ENCODE measurements around the gene DSCAM.

Gene DSCAM

GRCh38 chr21:40595806-40596205 lies 251.2 kb downstream of the DSCAM start:
- H2BK15ac ChIP-seq (replicated peaks; ENCODE audit: low read depth): no peak overlapping the region
- no peak overlapping the region for H3K18ac ChIP-seq (ENCODE audit: low read length)
- WGBS (ENCODE audit: extremely low coverage, insufficient coverage, low lambda C conversion rate): no CpG with 5 or more reads among the region's 8 CpGs
- no peak for DNase-seq
- no peak overlapping the region for H3K27ac ChIP-seq (ENCODE audit: low read depth, low read length)
- no peaks in the 10 kb centered on the region for H3K27me3 ChIP-seq (ENCODE audit: insufficient read depth, low read length, poor library complexity)
- no peak overlapping the region for H3K56ac ChIP-seq (ENCODE audit: low read length)
- no peak overlapping the region for H4K5ac ChIP-seq (ENCODE audit: low read length)
- no peak overlapping the region for H2BK120ac ChIP-seq (ENCODE audit: low read depth, low read length)
- H3K9ac ChIP-seq (ENCODE audit: low read length): no peak overlapping the region
- no peak overlapping the region for H2AK5ac ChIP-seq (ENCODE audit: low read length)
- no peaks in the 10 kb centered on the region for H3K36me3 ChIP-seq (ENCODE audit: control insufficient read depth, insufficient read depth, low read length)
- no peak overlapping the region for H3K4me2 ChIP-seq (ENCODE audit: low read length)
- H3K79me1 ChIP-seq (ENCODE audit: low read length): no peaks in the 10 kb centered on the region
- no peaks in the 10 kb centered on the region for H3K4me1 ChIP-seq (ENCODE audit: control insufficient read depth, low read depth, low read length)
- H2BK5ac ChIP-seq (ENCODE audit: low read length): no peak overlapping the region
- H4K8ac ChIP-seq (ENCODE audit: low read depth, low read length): no peak overlapping the region
- no peak overlapping the region for H3K4ac ChIP-seq (ENCODE audit: low read depth, low read length)
- no peaks in the 10 kb centered on the region for H3K79me2 ChIP-seq (ENCODE audit: control insufficient read depth, insufficient read depth, low read length)
- no peak overlapping the region for H3K23ac ChIP-seq (ENCODE audit: low read length)
- H3K4me3 ChIP-seq (ENCODE audit: low read length): no peak overlapping the region

GRCh38 chr21:40587736-40588346 lies 259.1 kb downstream of the DSCAM start:
- no peak overlapping the region for H3K9ac ChIP-seq (ENCODE audit: low read length)
- no peaks in the 10 kb centered on the region for H3K79me2 ChIP-seq (ENCODE audit: control insufficient read depth, insufficient read depth, low read length)
- H4K8ac ChIP-seq (ENCODE audit: low read depth, low read length): no peak overlapping the region
- no peaks in the 10 kb centered on the region for H3K79me1 ChIP-seq (ENCODE audit: low read length)
- no CpG with 5 or more reads among the region's 3 CpGs for WGBS (ENCODE audit: extremely low coverage, insufficient coverage, low lambda C conversion rate)
- H3K27me3 ChIP-seq (ENCODE audit: insufficient read depth, low read length, poor library complexity): no peaks in the 10 kb centered on the region
- no peak overlapping the region for H3K4ac ChIP-seq (ENCODE audit: low read depth, low read length)
- no peaks in the 10 kb centered on the region for H3K36me3 ChIP-seq (ENCODE audit: control insufficient read depth, insufficient read depth, low read length)
- no peak overlapping the region for H4K5ac ChIP-seq (ENCODE audit: low read length)
- H3K27ac ChIP-seq (ENCODE audit: low read depth, low read length): peak overlapping the region; percentile 33
- H3K4me3 ChIP-seq (ENCODE audit: low read length): no peak overlapping the region
- peak overlapping the region; percentile 30 for H3K56ac ChIP-seq (ENCODE audit: low read length)
- H3K18ac ChIP-seq (ENCODE audit: low read length): no peak overlapping the region
- DNase-seq: peak; percentile 35
- H2BK120ac ChIP-seq (ENCODE audit: low read depth, low read length): no peak overlapping the region
- no peak overlapping the region for H3K23ac ChIP-seq (ENCODE audit: low read length)
- no peak overlapping the region for H3K4me2 ChIP-seq (ENCODE audit: low read length)
- H3K4me1 ChIP-seq (ENCODE audit: control insufficient read depth, low read depth, low read length): peaks cover 6% of the 10 kb centered on the region
- no peak overlapping the region for H2BK15ac ChIP-seq (replicated peaks; ENCODE audit: low read depth)
- H2AK5ac ChIP-seq (ENCODE audit: low read length): no peak overlapping the region
- no peak overlapping the region for H2BK5ac ChIP-seq (ENCODE audit: low read length)

GRCh38 chr21:40586575-40586974 lies 260.4 kb downstream of the DSCAM start:
- H4K5ac ChIP-seq (ENCODE audit: low read length): no peak overlapping the region
- no peaks in the 10 kb centered on the region for H3K36me3 ChIP-seq (ENCODE audit: control insufficient read depth, insufficient read depth, low read length)
- H3K4me3 ChIP-seq (ENCODE audit: low read length): no peak overlapping the region
- no peak overlapping the region for H3K9ac ChIP-seq (ENCODE audit: low read length)
- H3K4me2 ChIP-seq (ENCODE audit: low read length): no peak overlapping the region
- H3K23ac ChIP-seq (ENCODE audit: low read length): no peak overlapping the region
- no peak overlapping the region for H3K18ac ChIP-seq (ENCODE audit: low read length)
- no peak overlapping the region for H2BK15ac ChIP-seq (replicated peaks; ENCODE audit: low read depth)
- H2BK5ac ChIP-seq (ENCODE audit: low read length): no peak overlapping the region
- H3K4me1 ChIP-seq (ENCODE audit: control insufficient read depth, low read depth, low read length): peaks cover 6% of the 10 kb centered on the region
- no peaks in the 10 kb centered on the region for H3K79me2 ChIP-seq (ENCODE audit: control insufficient read depth, insufficient read depth, low read length)
- no peaks in the 10 kb centered on the region for H3K79me1 ChIP-seq (ENCODE audit: low read length)
- no peaks in the 10 kb centered on the region for H3K27me3 ChIP-seq (ENCODE audit: insufficient read depth, low read length, poor library complexity)
- no peak overlapping the region for H2AK5ac ChIP-seq (ENCODE audit: low read length)
- H3K56ac ChIP-seq (ENCODE audit: low read length): no peak overlapping the region
- H3K27ac ChIP-seq (ENCODE audit: low read depth, low read length): no peak overlapping the region
- H2BK120ac ChIP-seq (ENCODE audit: low read depth, low read length): no peak overlapping the region
- DNase-seq: no peak
- peak overlapping the region; percentile 16 for H3K4ac ChIP-seq (ENCODE audit: low read depth, low read length)
- no CpG with 5 or more reads among the region's 2 CpGs for WGBS (ENCODE audit: extremely low coverage, insufficient coverage, low lambda C conversion rate)
- no peak overlapping the region for H4K8ac ChIP-seq (ENCODE audit: low read depth, low read length)

- H3K4ac ChIP-seq (ENCODE audit: low read depth, low read length): peak overlapping the region; percentile 99
- no peaks in the 10 kb centered on the region for H3K27me3 ChIP-seq (ENCODE audit: insufficient read depth, low read length, poor library complexity)
- H3K23ac ChIP-seq (ENCODE audit: low read length): no peak overlapping the region
- no peak overlapping the region for H3K9ac ChIP-seq (ENCODE audit: low read length)
- H3K36me3 ChIP-seq (ENCODE audit: control insufficient read depth, insufficient read depth, low read length): no peaks in the 10 kb centered on the region
- no peak overlapping the region for H3K4me2 ChIP-seq (ENCODE audit: low read length)
- DNase-seq: peak; percentile 89
- no peak overlapping the region for H4K8ac ChIP-seq (ENCODE audit: low read depth, low read length)
- H2BK120ac ChIP-seq (ENCODE audit: low read depth, low read length): peak overlapping the region; percentile 99
- peak overlapping the region; percentile 98 for H3K18ac ChIP-seq (ENCODE audit: low read length)
- H4K5ac ChIP-seq (ENCODE audit: low read length): no peak overlapping the region
- peak overlapping the region; percentile 66 for H2BK5ac ChIP-seq (ENCODE audit: low read length)
- H2BK15ac ChIP-seq (replicated peaks; ENCODE audit: low read depth): no peak overlapping the region
- no peaks in the 10 kb centered on the region for H3K79me1 ChIP-seq (ENCODE audit: low read length)
- no peaks in the 10 kb centered on the region for H3K79me2 ChIP-seq (ENCODE audit: control insufficient read depth, insufficient read depth, low read length)
- no peak overlapping the region for H3K4me3 ChIP-seq (ENCODE audit: low read length)
- WGBS (ENCODE audit: extremely low coverage, insufficient coverage, low lambda C conversion rate): no CpG with 5 or more reads among the region's 27 CpGs
- peak overlapping the region; percentile 67 for H3K56ac ChIP-seq (ENCODE audit: low read length)
- H3K4me1 ChIP-seq (ENCODE audit: control insufficient read depth, low read depth, low read length): no peaks in the 10 kb centered on the region
- peak overlapping the region; percentile 89 for H3K27ac ChIP-seq (ENCODE audit: low read depth, low read length)
- H2AK5ac ChIP-seq (ENCODE audit: low read length): no peak overlapping the region
These were observed 269.5 kb downstream of the DSCAM start for GRCh38 chr21:40577285-40578043.

GRCh38 chr21:40575976-40576375 lies 271.0 kb downstream of the DSCAM start:
- Histone ChIP-seq H2BK15ac (replicated peaks; ENCODE audit: low read depth) (no peak overlapping the region), H4K8ac (ENCODE audit: low read depth, low read length) (no peak overlapping the region), H3K9ac (ENCODE audit: low read length) (no peak overlapping the region), H2AK5ac (ENCODE audit: low read length) (no peak overlapping the region), H3K18ac (ENCODE audit: low read length) (peak overlapping the region; percentile 60), H3K4me3 (ENCODE audit: low read length) (no peak overlapping the region), H3K4me2 (ENCODE audit: low read length) (no peak overlapping the region), H3K4ac (ENCODE audit: low read depth, low read length) (no peak overlapping the region), H2BK5ac (ENCODE audit: low read length) (no peak overlapping the region), H3K79me1 (ENCODE audit: low read length) (no peaks in the 10 kb centered on the region), H3K4me1 (ENCODE audit: control insufficient read depth, low read depth, low read length) (no peaks in the 10 kb centered on the region), H3K27ac (ENCODE audit: low read depth, low read length) (no peak overlapping the region), H3K27me3 (ENCODE audit: insufficient read depth, low read length, poor library complexity) (no peaks in the 10 kb centered on the region), H3K23ac (ENCODE audit: low read length) (no peak overlapping the region), H2BK120ac (ENCODE audit: low read depth, low read length) (peak overlapping the region; percentile 61), H3K36me3 (ENCODE audit: control insufficient read depth, insufficient read depth, low read length) (no peaks in the 10 kb centered on the region), H4K5ac (ENCODE audit: low read length) (no peak overlapping the region), H3K79me2 (ENCODE audit: control insufficient read depth, insufficient read depth, low read length) (no peaks in the 10 kb centered on the region), H3K56ac (ENCODE audit: low read length) (no peak overlapping the region)
- DNase-seq: no peak
